DOHH2 (cell line): Measurements from ENCODE around the gene GYS2.

Source experiments
- H3F3A ChIP-seq: fragments of 200-600 bp; sonication (generic), shearing (Covaris generic); 2 replicates; pipeline ENCODE4 v1.6.0; 2016; ENCODE audit warnings: antibody characterized with exemption, mild to moderate bottlenecking; ENCODE audit not compliant: control insufficient read depth, insufficient read depth
- H3K27ac ChIP-seq: fragments of 200-600 bp; sonication (generic); 2 replicates; pipeline ENCODE4 v1.5.1; 2014; ENCODE audit warnings: low read depth, mild to moderate bottlenecking, low read length, moderate library complexity
- H3K27me3 ChIP-seq: fragments of 200-600 bp; sonication (generic); 2 replicates; pipeline ENCODE4 v1.6.1; 2014; ENCODE audit warnings: mild to moderate bottlenecking, low read length, mixed read lengths; ENCODE audit not compliant: control insufficient read depth
- H3K36me3 ChIP-seq: fragments of 200-600 bp; sonication (generic); 2 replicates; pipeline ENCODE4 v1.6.1; 2014; ENCODE audit warnings: mild to moderate bottlenecking, low read length, moderate library complexity, mixed read lengths; ENCODE audit not compliant: control insufficient read depth
- H3K4me1 ChIP-seq: fragments of 200-600 bp; sonication (generic); 2 replicates; pipeline ENCODE4 v1.6.1; 2014; ENCODE audit warnings: mild to moderate bottlenecking, low read length, mixed read lengths; ENCODE audit not compliant: control insufficient read depth
- H3K4me2 ChIP-seq: fragments of 200-600 bp; sonication (generic); 2 replicates; pipeline ENCODE4 v1.6.0; 2014; ENCODE audit warnings: mild to moderate bottlenecking, low read length, moderate library complexity
- H3K4me3 ChIP-seq: fragments of 200-600 bp; sonication (generic); 2 replicates; pipeline ENCODE4 v1.5.1; 2014; ENCODE audit warnings: mild to moderate bottlenecking, low read length, mixed read lengths
- H3K79me2 ChIP-seq: fragments of 200-600 bp; sonication (generic); 2 replicates; pipeline ENCODE4 v1.6.1; 2014; ENCODE audit warnings: mild to moderate bottlenecking, low read length, mixed read lengths; ENCODE audit not compliant: control insufficient read depth
- H3K9me2 ChIP-seq: fragments of 200-600 bp; sonication (generic); replicated peaks from 2 replicates; pipeline ENCODE4 v1.6.1; 2014; ENCODE audit warnings: mild to moderate bottlenecking, low read length, mixed read lengths; ENCODE audit not compliant: control insufficient read depth
- H3K9me3 ChIP-seq: fragments of 200-600 bp; sonication (generic); 2 replicates; pipeline ENCODE4 v1.6.1; 2014; ENCODE audit warnings: antibody characterized with exemption, low read length, mixed read lengths; ENCODE audit not compliant: control insufficient read depth, insufficient read depth
- H4K20me1 ChIP-seq: fragments of 200-600 bp; sonication (generic); 2 replicates; pipeline ENCODE4 v1.6.0; 2014; ENCODE audit warnings: low read depth, mild to moderate bottlenecking, antibody characterized with exemption, low read length, moderate library complexity; ENCODE audit not compliant: control insufficient read depth, insufficient read depth
- CTCF ChIP-seq: fragments of 200-600 bp; sonication (generic); IDR thresholded peaks from one replicate; pipeline ENCODE4 v1.5.1; 2014; ENCODE audit warnings: antibody characterized with exemption, mild to moderate bottlenecking, low read depth, low read length; ENCODE audit not compliant: poor library complexity, severe bottlenecking
- EZH2phosphoT487 ChIP-seq: fragments of 200-600 bp; sonication (generic); IDR thresholded peaks from 2 replicates; pipeline ENCODE4 v1.6.1; 2017; ENCODE audit warnings: borderline replicate concordance, mild to moderate bottlenecking, antibody characterized with exemption, low read length, moderate library complexity, mixed read lengths

The GYS2 gene

DNA sequence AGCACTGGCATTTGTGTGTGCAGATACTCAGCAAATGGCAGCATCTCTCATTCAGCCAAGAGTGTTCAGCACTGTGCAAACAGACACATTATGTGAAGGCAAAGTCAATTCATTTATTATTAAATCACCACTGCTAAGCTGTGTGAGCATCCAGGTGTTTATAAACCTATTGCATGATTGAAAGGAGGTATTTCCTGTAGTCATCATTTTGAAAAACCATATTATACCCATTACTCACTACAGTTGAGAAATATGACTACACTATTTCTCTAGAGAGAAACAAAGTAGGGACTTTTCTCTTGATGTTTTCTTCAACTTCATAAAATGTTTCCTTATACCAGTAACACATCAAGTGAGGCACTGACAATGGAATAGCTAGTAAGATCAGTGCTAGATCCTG lies 64.8 kb downstream of the GYS2 start:
- Histone ChIP-seq H4K20me1 (no peaks in the 10 kb centered on the region), H3F3A (no peaks in the 10 kb centered on the region), H3K36me3 (no peaks in the 10 kb centered on the region), H3K9me3 (no peaks in the 10 kb centered on the region), H3K27ac (no peak overlapping the region), H3K4me2 (no peak overlapping the region), H3K4me1 (no peaks in the 10 kb centered on the region), H3K79me2 (no peaks in the 10 kb centered on the region), H3K9me2 (no peaks in the 10 kb centered on the region), H3K27me3 (peaks cover 12% of the 10 kb centered on the region; the same call in 1 of the 2 replicates), H3K4me3 (no peak overlapping the region)
- TF ChIP-seq EZH2phosphoT487 (no peak), CTCF (no peak)

GRCh38 chr12:21538061-21538653 lies 66.5 kb downstream of the GYS2 start:
- no peaks in the 10 kb centered on the region for H3K36me3 ChIP-seq
- H3K4me2 ChIP-seq = no peak overlapping the region
- H3K27ac ChIP-seq = no peak overlapping the region
- no peak overlapping the region for H3K4me3 ChIP-seq
- H3K9me3 ChIP-seq = no peaks in the 10 kb centered on the region
- H4K20me1 ChIP-seq = no peaks in the 10 kb centered on the region
- no peaks in the 10 kb centered on the region for H3F3A ChIP-seq
- no peaks in the 10 kb centered on the region for H3K9me2 ChIP-seq
- no peaks in the 10 kb centered on the region for H3K4me1 ChIP-seq
- H3K79me2 ChIP-seq = no peaks in the 10 kb centered on the region
- TF ChIP-seq CTCF (no peak), EZH2phosphoT487 (no peak)
- H3K27me3 ChIP-seq = peaks cover 10% of the 10 kb centered on the region; the same call in 1 of the 2 replicates

DNA sequence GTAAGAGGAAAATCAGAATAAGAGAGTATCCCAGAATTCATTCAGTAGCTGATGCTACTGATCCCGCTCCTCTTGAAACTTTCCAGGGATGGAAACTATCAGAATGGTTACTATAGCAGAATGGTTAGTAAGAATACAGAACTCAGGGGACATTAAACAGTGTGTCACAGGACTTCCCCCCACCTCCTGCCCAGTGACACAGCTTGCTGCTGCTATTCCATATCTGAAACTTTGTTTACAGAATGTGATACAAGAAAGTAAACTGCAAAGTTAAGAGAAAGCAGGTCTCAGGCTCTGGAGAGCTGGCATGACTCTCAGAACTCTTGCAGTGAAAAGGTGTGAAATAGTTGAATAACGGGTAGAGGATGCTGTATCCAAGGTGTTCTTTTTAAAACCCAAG lies 75.2 kb downstream of the GYS2 start:
- Histone ChIP-seq H3F3A (no peaks in the 10 kb centered on the region), H3K4me1 (peaks cover 32% of the 10 kb centered on the region), H3K27me3 (peaks cover 18% of the 10 kb centered on the region), H3K4me2 (0 out of 2 replicates have a peak overlapping the region, but pooled peaks have one; percentile 96), H3K9me2 (no peaks in the 10 kb centered on the region), H3K36me3 (no peaks in the 10 kb centered on the region), H3K27ac (no peak overlapping the region), H3K9me3 (no peaks in the 10 kb centered on the region), H3K4me3 (no peak overlapping the region), H4K20me1 (no peaks in the 10 kb centered on the region), H3K79me2 (no peaks in the 10 kb centered on the region)
- TF ChIP-seq CTCF (no peak), EZH2phosphoT487 (no peak)
